Keratinocyte (primary cell): ENCODE results near the gene MYO1E. TPM values are rescaled to one million over a fixed set of nuclear protein-coding genes. Genes with fewer than 3 reads are reported as not detected.

ENCODE experiments used
- DNase-seq: peaks from one replicate; pipeline ENCODE4 v3.0.0-alpha.2; 2011; ENCODE audit warnings: low read depth, missing footprints, low spot score
- FAIRE-seq: peaks from 2 replicates; lab custom pipeline; 2011; peaks lifted over from hg19 to GRCh38; lab: Jason Lieb, UNC
- H2AFZ ChIP-seq: 2 replicates; pipeline ENCODE4 v1.6.0; 2012; ENCODE audit warnings: low read length, control low read depth, inconsistent platforms; ENCODE audit not compliant: control insufficient read depth
- H3K27ac ChIP-seq: 2 replicates; pipeline ENCODE4 v1.5.1; 2011; ENCODE audit warnings: low read length; ENCODE audit not compliant: control insufficient read depth, insufficient read depth
- H3K27me3 ChIP-seq: 3 replicates; pipeline ENCODE4 v1.6.0; 2011; ENCODE audit warnings: low read length; ENCODE audit not compliant: control insufficient read depth, insufficient read depth; ENCODE audit errors: extremely low read depth
- H3K36me3 ChIP-seq, 2 experiments: 2 replicates in 1 of 2; 3 replicates in 1 of 2; pipeline ENCODE4 v1.5.1; 2011; ENCODE audit warnings: low read length in 2 of 2, mild to moderate bottlenecking in 1 of 2; ENCODE audit not compliant: control insufficient read depth in 2 of 2, insufficient read depth in 2 of 2; ENCODE audit errors: extremely low read depth in 1 of 2
- H3K4me1 ChIP-seq: 3 replicates; pipeline ENCODE4 v1.5.1; 2011; ENCODE audit warnings: low read length; ENCODE audit not compliant: control insufficient read depth, insufficient read depth; ENCODE audit errors: extremely low read depth
- H3K4me2 ChIP-seq: 3 replicates; pipeline ENCODE4 v1.6.0; 2011; ENCODE audit warnings: low read depth, low read length; ENCODE audit not compliant: control insufficient read depth, insufficient read depth; ENCODE audit errors: extremely low read depth
- H3K4me3 ChIP-seq, 3 experiments: fragments of 200-600 bp in 1 of 3; sonication (generic) in 1 of 3; 2 replicates in 2 of 3; 3 replicates in 1 of 3; pipeline ENCODE4 v1.5.1; 2011 to 2016; ENCODE audit warnings: low read length in 3 of 3, mild to moderate bottlenecking in 3 of 3, control low read depth in 2 of 3, inconsistent platforms in 1 of 3, low read depth in 1 of 3, mixed read lengths in 1 of 3, mixed run types in 1 of 3, moderate library complexity in 1 of 3; ENCODE audit not compliant: control insufficient read depth in 2 of 3, insufficient read depth in 2 of 3; ENCODE audit errors: extremely low read depth in 1 of 3
- H3K79me2 ChIP-seq: 2 replicates; pipeline ENCODE4 v1.6.0; 2012; ENCODE audit warnings: low read length; ENCODE audit not compliant: control insufficient read depth, insufficient read depth
- H3K9ac ChIP-seq: 3 replicates; pipeline ENCODE4 v1.6.0; 2011; ENCODE audit warnings: low read length; ENCODE audit not compliant: control insufficient read depth, insufficient read depth; ENCODE audit errors: extremely low read depth
- H3K9me1 ChIP-seq: 3 replicates; pipeline ENCODE4 v1.6.0; 2011; ENCODE audit warnings: low read length; ENCODE audit not compliant: control insufficient read depth, insufficient read depth; ENCODE audit errors: extremely low read depth
- H3K9me3 ChIP-seq: 2 replicates; pipeline ENCODE4 v1.5.1; 2012; ENCODE audit warnings: low read depth, low read length; ENCODE audit not compliant: control insufficient read depth
- H4K20me1 ChIP-seq: 3 replicates; pipeline ENCODE4 v1.6.0; 2011; ENCODE audit warnings: low read length; ENCODE audit not compliant: control insufficient read depth, insufficient read depth; ENCODE audit errors: extremely low read depth
- EZH2 ChIP-seq: IDR thresholded peaks from one replicate; pipeline ENCODE4 v1.6.1; 2012; ENCODE audit warnings: inconsistent platforms, mild to moderate bottlenecking, low read length, moderate library complexity
- dilution Hi-C: fragments of 300-500 bp; cut with MboI; formaldehyde crosslinking; loops from one replicate; pipeline ENCODE4 v1.7.0; 2020; ENCODE audit warnings: low sequenced_read_pairs; ENCODE audit not compliant: extremely low pct_ligation_motif_present
- polyA plus RNA-seq, 5 experiments: library from polyadenylated mRNA; depleted of rRNA in 3 of 5; stranded (reverse) in 3 of 5; stranded (forward) in 1 of 5; unstranded in 1 of 5; fragments of >200 nt; gene quantifications; 1 replicate in 1 of 5; 2 replicates in 3 of 5; 3 replicates in 1 of 5; pipeline versions ENCODE4 v1.2.1 to v1.2.3, GENCODE V29; 2011 to 2012; ENCODE audit warnings: missing spikeins in 2 of 5, low read depth in 1 of 5, low replicate concordance in 1 of 5
- TF ChIP-seq, protein P1 (sequence below), 3 experiments: IDR thresholded peaks in 1 of 3; conservative IDR thresholded peaks in 1 of 3; optimal IDR thresholded peaks in 1 of 3; 2 replicates in 2 of 3; 3 replicates in 1 of 3; pipeline versions ENCODE3 to v1.5.1; 2011; ENCODE audit warnings: low read length in 3 of 3, mild to moderate bottlenecking in 3 of 3, moderate library complexity in 2 of 3, control low read depth in 1 of 3, inconsistent platforms in 1 of 3; ENCODE audit not compliant: insufficient read depth in 2 of 3; ENCODE audit errors: extremely low read depth in 1 of 3

Gene MYO1E
- polyA plus RNA-seq, 1 donor (not counting 4 experiments of a cell fraction or from before 2014, with no cell fraction given): 213 TPM

DNA sequence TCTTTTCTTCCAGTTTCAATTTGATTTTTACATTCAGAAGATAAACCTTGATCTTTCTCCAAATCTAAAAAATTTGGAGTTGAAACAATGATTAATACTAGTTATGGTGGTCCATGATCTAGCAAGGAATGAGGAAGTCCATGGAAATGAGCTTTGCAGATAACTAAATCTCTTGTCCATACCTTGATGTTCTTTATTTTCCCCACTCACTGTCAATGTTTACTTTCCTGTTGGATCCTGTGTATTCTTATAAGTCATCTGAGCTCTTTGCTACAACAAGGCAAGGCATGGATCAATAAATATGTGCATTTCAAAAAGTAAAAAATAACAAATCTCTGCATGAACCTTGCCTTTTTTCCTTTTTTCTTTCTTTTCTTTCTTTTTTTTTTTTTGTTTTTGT is 6.2 kb upstream of the MYO1E start:
- no peaks in the 10 kb centered on the region for H3K27me3 ChIP-seq
- no peak overlapping the region for H2AFZ ChIP-seq
- H4K20me1 ChIP-seq: no peaks in the 10 kb centered on the region
- no peaks in the 10 kb centered on the region for H3K79me2 ChIP-seq
- no peak overlapping the region for H3K9ac ChIP-seq
- no peaks in the 10 kb centered on the region for H3K9me3 ChIP-seq
- no peaks in the 10 kb centered on the region for H3K4me1 ChIP-seq
- no peak overlapping the region for H3K27ac ChIP-seq
- dilution Hi-C loops: no loop called here
- TF ChIP-seq EZH2: no peak
- TF ChIP-seq, protein P1, sequence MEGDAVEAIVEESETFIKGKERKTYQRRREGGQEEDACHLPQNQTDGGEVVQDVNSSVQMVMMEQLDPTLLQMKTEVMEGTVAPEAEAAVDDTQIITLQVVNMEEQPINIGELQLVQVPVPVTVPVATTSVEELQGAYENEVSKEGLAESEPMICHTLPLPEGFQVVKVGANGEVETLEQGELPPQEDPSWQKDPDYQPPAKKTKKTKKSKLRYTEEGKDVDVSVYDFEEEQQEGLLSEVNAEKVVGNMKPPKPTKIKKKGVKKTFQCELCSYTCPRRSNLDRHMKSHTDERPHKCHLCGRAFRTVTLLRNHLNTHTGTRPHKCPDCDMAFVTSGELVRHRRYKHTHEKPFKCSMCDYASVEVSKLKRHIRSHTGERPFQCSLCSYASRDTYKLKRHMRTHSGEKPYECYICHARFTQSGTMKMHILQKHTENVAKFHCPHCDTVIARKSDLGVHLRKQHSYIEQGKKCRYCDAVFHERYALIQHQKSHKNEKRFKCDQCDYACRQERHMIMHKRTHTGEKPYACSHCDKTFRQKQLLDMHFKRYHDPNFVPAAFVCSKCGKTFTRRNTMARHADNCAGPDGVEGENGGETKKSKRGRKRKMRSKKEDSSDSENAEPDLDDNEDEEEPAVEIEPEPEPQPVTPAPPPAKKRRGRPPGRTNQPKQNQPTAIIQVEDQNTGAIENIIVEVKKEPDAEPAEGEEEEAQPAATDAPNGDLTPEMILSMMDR (optimal IDR thresholded peaks at IDR 0.05 in 1 of 3, IDR thresholded peaks at IDR 0.05 in 1 of 3, conservative IDR thresholded peaks at IDR 0.05 in 1 of 3; ENCODE audit: extremely low read depth in 1 of 3, insufficient read depth in 2 of 3, low read length in 3 of 3): no peak
- H3K4me2 ChIP-seq: no peak overlapping the region
- H3K4me3 ChIP-seq: no peak overlapping the region
- no peaks in the 10 kb centered on the region for H3K36me3 ChIP-seq
- DNase-seq (no peak), FAIRE-seq (no peak)
- H3K9me1 ChIP-seq: no peaks in the 10 kb centered on the region

DNA sequence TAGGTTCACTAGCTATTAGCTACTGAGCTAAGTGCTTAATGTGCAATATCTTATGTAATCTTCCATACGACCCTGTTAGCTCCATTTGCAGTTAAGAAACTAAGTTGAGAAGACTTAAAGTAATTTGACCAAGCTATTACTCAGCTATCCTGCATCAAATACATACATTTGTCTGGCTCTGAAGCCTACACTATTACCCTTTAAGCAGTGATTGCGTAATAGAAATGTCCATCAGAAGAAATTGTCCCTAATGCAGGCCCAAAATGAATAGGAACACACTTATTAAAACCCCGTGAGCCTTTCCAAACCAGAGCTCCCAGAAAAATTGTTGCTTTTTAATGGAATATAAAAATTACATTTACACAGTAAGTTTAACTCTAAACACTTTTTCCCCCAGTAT is 5.3 kb upstream of the MYO1E start:
- H3K27ac ChIP-seq: no peak overlapping the region
- H3K4me3 ChIP-seq: no peak overlapping the region
- no peak overlapping the region for H3K9ac ChIP-seq
- no peaks in the 10 kb centered on the region for H3K27me3 ChIP-seq
- H4K20me1 ChIP-seq: no peaks in the 10 kb centered on the region
- DNase-seq (no peak), FAIRE-seq (no peak)
- no peaks in the 10 kb centered on the region for H3K36me3 ChIP-seq
- H3K9me3 ChIP-seq: no peaks in the 10 kb centered on the region
- TF ChIP-seq, protein P1 (optimal IDR thresholded peaks at IDR 0.05 in 1 of 3, IDR thresholded peaks at IDR 0.05 in 1 of 3, conservative IDR thresholded peaks at IDR 0.05 in 1 of 3; ENCODE audit: extremely low read depth in 1 of 3, insufficient read depth in 2 of 3, low read length in 3 of 3): no peak
- TF ChIP-seq EZH2: no peak
- no peaks in the 10 kb centered on the region for H3K9me1 ChIP-seq
- peaks cover 5% of the 10 kb centered on the region for H3K4me1 ChIP-seq
- dilution Hi-C loops: no loop called here
- no peak overlapping the region for H2AFZ ChIP-seq
- H3K4me2 ChIP-seq: no peak overlapping the region
- peaks cover 4% of the 10 kb centered on the region for H3K79me2 ChIP-seq
